ENCODE results near the gene SEPTIN6.

Gene SEPTIN6

GRCh38 chrX:119661486-119661885 is 31.5 kb downstream of the SEPTIN6 start:
- DNase-seq (ENCODE audit: extremely low spot score), result no peak
- ChIA-PET POLR2A (interaction anchor here (1.2 kb wide), 1 partner anchor 24 kb away, joined by 6 read pairs; no protein-coding TSS in a partner anchor), CTCF (interaction anchor here (0.7 to 1.8 kb wide), 6 partner anchors 11 to 68 kb away, joined by 3 to 4 read pairs (median 4); no protein-coding TSS in a partner anchor)
- TF ChIP-seq CTCF (IDR thresholded peaks at IDR 0.05; ENCODE audit: control extremely low read depth, extremely low read depth, low read depth, missing control alignments), result no peak

- DNase-seq (ENCODE audit: extremely low spot score), result no peak
- ChIA-PET CTCF (no interaction called here), POLR2A (no interaction called here)
- TF ChIP-seq CTCF (IDR thresholded peaks at IDR 0.05; ENCODE audit: control extremely low read depth, extremely low read depth, low read depth, missing control alignments), result no peak
These were observed 33.4 kb downstream of the SEPTIN6 start for GRCh38 chrX:119659522-119659921.

- TF ChIP-seq CTCF (IDR thresholded peaks at IDR 0.05; ENCODE audit: control extremely low read depth, extremely low read depth, low read depth, missing control alignments), result no peak
- POLR2A ChIA-PET, result interaction anchor here (0.6 kb wide), 1 partner anchor 80 kb away, joined by 3 read pairs; no protein-coding TSS in a partner anchor
- DNase-seq (ENCODE audit: extremely low spot score), result peak; percentile 31
- CTCF ChIA-PET, result interaction anchor here (1.4 kb wide), 1 partner anchor 11 kb away, joined by 4 read pairs; no protein-coding TSS in a partner anchor
These were observed 37.8 kb downstream of the SEPTIN6 start for GRCh38 chrX:119655125-119655524.

GRCh38 chrX:119654112-119654531 is 38.8 kb downstream of the SEPTIN6 start:
- DNase-seq (ENCODE audit: extremely low spot score), result no peak
- ChIA-PET POLR2A (no interaction called here), CTCF (interaction anchor here (1.3 to 1.4 kb wide), 2 partner anchors 12 to 13 kb away, joined by 3 to 4 read pairs; no protein-coding TSS in a partner anchor)
- TF ChIP-seq CTCF (IDR thresholded peaks at IDR 0.05; ENCODE audit: control extremely low read depth, extremely low read depth, low read depth, missing control alignments), result no peak

- ChIA-PET CTCF (no interaction called here), POLR2A (interaction anchor here (0.6 to 0.7 kb wide), 2 partner anchors 24 to 37 kb away, joined by 3 to 4 read pairs; no protein-coding TSS in a partner anchor)
- TF ChIP-seq CTCF (IDR thresholded peaks at IDR 0.05; ENCODE audit: control extremely low read depth, extremely low read depth, low read depth, missing control alignments), result no peak
- DNase-seq (ENCODE audit: extremely low spot score), result no peak
These were observed 44.6 kb downstream of the SEPTIN6 start for GRCh38 chrX:119648421-119648775.

- no peak for TF ChIP-seq CTCF (IDR thresholded peaks at IDR 0.05; ENCODE audit: control extremely low read depth, extremely low read depth, low read depth, missing control alignments)
- CTCF ChIA-PET, result no interaction called here
- POLR2A ChIA-PET, result interaction anchor here (0.6 to 0.8 kb wide), 3 partner anchors 12 to 144 kb away, joined by 3 to 10 read pairs (median 5); partner anchors contain the start of gene RPL39
- DNase-seq (ENCODE audit: extremely low spot score), result peak; percentile 76
These were observed 45.2 kb downstream of the SEPTIN6 start for GRCh38 chrX:119647552-119648420.
